Mucosa of rectum (tissue), 2 donors: ENCODE measurements around the gene VSIG1.

Source experiments
- H3K27ac ChIP-seq, 2 donors: one replicate each; pipeline ENCODE4 v1.7.0; 2013; ENCODE audit warnings: inconsistent platforms in 2 of 2, low read depth in 2 of 2, low read length in 2 of 2
- H3K27me3 ChIP-seq, 2 donors: one replicate each; pipeline ENCODE4 v1.7.0; 2013; ENCODE audit warnings: low read length in 2 of 2; ENCODE audit not compliant: control insufficient read depth in 2 of 2, insufficient read depth in 2 of 2
- H3K36me3 ChIP-seq, 2 donors: one replicate each; pipeline ENCODE4 v1.7.0; 2013; ENCODE audit warnings: low read length in 2 of 2; ENCODE audit not compliant: control insufficient read depth in 2 of 2, insufficient read depth in 2 of 2
- H3K4me1 ChIP-seq, 2 donors: one replicate each; pipeline ENCODE4 v1.7.0; 2013; ENCODE audit warnings: low read length in 2 of 2, mild to moderate bottlenecking in 1 of 2; ENCODE audit not compliant: control insufficient read depth in 2 of 2, insufficient read depth in 2 of 2
- H3K4me3 ChIP-seq, 2 donors: one replicate each; pipeline ENCODE4 v1.7.0; 2013; ENCODE audit warnings: low read length in 2 of 2
- H3K9ac ChIP-seq, 2 donors: one replicate each; pipeline ENCODE4 v1.7.0; 2013; ENCODE audit warnings: low read length in 2 of 2, low read depth in 1 of 2, mild to moderate bottlenecking in 1 of 2
- H3K9me3 ChIP-seq, 2 donors: one replicate each; pipeline ENCODE4 v1.7.0; 2013; ENCODE audit warnings: low read length in 2 of 2; ENCODE audit not compliant: control insufficient read depth in 2 of 2
- donor health status: healthy.
- donor health status: Normal muscosa, but diverticular disease.

VSIG1 gene

DNA sequence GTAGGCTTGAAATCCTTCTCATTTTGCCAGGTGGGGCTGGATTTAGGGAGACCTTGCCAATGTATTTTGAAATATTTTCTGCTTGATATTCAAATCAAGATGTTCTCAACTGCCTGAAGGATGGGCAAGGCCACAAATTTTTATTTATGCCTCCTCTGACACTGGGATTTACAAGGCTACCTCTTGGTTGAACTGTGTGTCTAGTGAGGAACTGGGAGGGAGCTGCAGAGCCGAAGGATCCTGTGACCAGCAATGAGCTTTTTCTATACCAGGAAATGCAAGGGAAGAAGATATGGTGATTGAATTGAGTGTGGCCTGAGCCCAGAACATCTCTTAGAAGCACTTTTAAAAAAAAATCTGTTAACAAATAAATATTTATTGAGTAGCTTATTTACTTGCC lies 14.9 kb downstream of the VSIG1 start:
- Histone ChIP-seq H3K9ac (no peak overlapping the region), H3K4me3 (no peak overlapping the region), H3K27me3 (peaks cover 3 to 7% of the 10 kb centered on the region in 2 donors), H3K4me1 (no peaks in the 10 kb centered on the region), H3K9me3 (no peaks in the 10 kb centered on the region), H3K36me3 (no peaks in the 10 kb centered on the region), H3K27ac (no peak overlapping the region)

DNA sequence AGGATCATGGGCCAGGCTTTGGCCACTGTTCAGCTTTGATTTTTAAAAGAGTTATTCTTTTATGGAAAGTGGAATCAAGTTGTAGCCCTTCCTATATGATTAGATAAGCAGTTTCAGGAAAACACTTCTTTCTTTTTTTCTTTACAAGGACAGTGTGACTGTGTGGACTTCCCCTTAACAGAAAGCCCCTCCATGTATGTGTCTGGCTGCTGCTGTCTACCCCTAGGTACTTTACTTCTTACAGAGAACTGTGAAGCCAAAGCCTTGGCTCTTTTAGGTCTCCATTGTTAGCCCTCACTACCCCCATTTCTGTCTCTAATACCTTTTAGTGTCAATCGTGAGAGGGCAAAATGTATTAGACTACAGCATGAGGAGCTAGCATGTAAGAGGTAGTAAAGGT lies 19.1 kb downstream of the VSIG1 start:
- no peak overlapping the region for H3K27ac ChIP-seq
- H3K9me3 ChIP-seq: no peaks in the 10 kb centered on the region
- no peak overlapping the region for H3K4me3 ChIP-seq
- no peaks in the 10 kb centered on the region for H3K4me1 ChIP-seq
- peaks cover 3 to 7% of the 10 kb centered on the region in 2 donors for H3K27me3 ChIP-seq
- H3K9ac ChIP-seq: no peak overlapping the region
- no peaks in the 10 kb centered on the region for H3K36me3 ChIP-seq

DNA sequence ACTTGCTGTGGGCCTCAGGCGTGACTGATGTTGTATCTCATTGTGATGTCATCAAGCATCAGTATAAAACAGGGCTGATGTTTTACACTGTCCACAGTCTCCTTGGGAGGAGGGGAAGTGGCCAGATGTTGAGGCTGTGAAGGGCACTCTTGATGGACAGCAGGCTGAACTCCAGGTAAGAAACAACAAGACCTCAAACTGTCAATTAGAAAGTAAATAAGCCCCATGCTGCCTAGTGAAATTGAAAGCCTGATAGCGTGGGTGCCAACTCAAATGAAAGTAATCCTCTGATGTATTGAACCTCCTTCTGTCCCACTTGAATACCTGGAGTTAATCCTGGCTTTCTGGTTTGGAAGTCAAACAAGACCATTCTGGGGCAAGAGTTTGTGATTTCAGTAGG lies 19.7 kb downstream of the VSIG1 start:
- Histone ChIP-seq H3K27me3 (peaks cover 3 to 7% of the 10 kb centered on the region in 2 donors), H3K27ac (no peak overlapping the region), H3K4me3 (no peak overlapping the region), H3K9ac (no peak overlapping the region), H3K36me3 (no peaks in the 10 kb centered on the region), H3K9me3 (no peaks in the 10 kb centered on the region), H3K4me1 (no peaks in the 10 kb centered on the region)

DNA sequence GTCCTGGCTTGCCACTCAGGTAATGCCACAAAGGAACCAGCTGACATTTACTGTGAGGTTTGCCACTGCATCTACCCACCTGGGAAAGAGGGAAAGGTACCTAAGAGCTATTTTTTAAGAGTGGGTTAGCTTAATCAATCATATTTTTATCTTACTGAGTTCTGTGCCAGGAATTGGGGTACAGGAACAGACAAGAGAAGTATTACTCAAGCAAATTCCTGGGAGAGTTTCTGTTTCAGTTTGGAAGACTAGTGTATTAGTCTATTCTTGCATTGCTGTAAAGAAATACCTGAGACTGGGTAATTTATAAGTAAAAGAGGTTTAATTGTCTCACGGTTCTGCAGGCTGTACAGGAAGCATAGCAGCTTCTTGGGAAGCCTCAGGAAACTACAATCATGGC lies 23.3 kb downstream of the VSIG1 start:
- no peak overlapping the region for H3K9ac ChIP-seq
- no peak overlapping the region for H3K27ac ChIP-seq
- no peaks in the 10 kb centered on the region for H3K4me1 ChIP-seq
- no peak overlapping the region for H3K4me3 ChIP-seq
- no peaks in the 10 kb centered on the region for H3K36me3 ChIP-seq
- peaks cover 0 to 7% of the 10 kb centered on the region in 2 donors for H3K27me3 ChIP-seq
- no peaks in the 10 kb centered on the region for H3K9me3 ChIP-seq

DNA sequence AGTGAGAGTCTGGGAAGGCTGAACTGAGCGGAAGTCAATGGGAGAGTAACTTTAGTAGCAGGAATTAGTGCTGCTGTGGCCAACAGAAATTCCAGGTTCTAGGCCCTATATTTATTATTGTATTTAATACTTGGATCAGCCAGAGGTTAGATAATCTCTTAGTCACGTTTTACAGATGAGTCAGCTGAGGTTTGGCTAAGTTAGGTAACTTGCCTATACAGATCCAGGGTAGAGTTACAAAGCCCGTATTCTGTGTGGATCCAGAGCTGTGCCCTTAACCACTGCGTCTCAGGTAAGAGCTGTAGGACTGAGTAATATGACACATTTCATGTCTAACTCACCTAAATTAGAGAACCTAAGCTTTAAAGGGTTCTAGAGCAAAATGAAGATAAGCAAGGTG lies 26.0 kb downstream of the VSIG1 start:
- no peaks in the 10 kb centered on the region for H3K27me3 ChIP-seq
- no peak overlapping the region for H3K4me3 ChIP-seq
- no peaks in the 10 kb centered on the region for H3K4me1 ChIP-seq
- no peaks in the 10 kb centered on the region for H3K9me3 ChIP-seq
- no peaks in the 10 kb centered on the region for H3K36me3 ChIP-seq
- no peak overlapping the region for H3K27ac ChIP-seq
- H3K9ac ChIP-seq: no peak overlapping the region

DNA sequence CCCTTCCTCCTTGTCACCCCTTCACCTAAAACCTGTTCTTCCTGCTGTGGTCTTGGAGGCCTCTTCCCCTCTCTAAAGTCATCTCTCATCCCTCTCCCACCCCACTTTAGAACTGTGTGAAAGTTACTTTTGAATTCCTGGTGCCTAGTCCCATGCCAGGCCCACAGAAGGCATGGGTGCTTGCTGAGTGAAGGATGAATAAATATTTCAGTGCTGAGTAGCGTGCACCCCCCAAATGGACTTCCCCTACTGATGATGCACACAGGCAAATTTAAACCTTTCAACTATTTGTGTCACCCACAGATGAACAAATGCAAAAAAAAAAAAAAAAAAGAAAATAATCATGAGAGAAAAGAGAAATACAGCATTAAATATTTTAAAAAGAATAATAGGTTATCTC lies 26.7 kb downstream of the VSIG1 start:
- H3K36me3 ChIP-seq: no peaks in the 10 kb centered on the region
- no peaks in the 10 kb centered on the region for H3K4me1 ChIP-seq
- H3K27ac ChIP-seq: no peak overlapping the region
- H3K9me3 ChIP-seq: no peaks in the 10 kb centered on the region
- H3K9ac ChIP-seq: no peak overlapping the region
- H3K4me3 ChIP-seq: no peak overlapping the region
- no peaks in the 10 kb centered on the region for H3K27me3 ChIP-seq

DNA sequence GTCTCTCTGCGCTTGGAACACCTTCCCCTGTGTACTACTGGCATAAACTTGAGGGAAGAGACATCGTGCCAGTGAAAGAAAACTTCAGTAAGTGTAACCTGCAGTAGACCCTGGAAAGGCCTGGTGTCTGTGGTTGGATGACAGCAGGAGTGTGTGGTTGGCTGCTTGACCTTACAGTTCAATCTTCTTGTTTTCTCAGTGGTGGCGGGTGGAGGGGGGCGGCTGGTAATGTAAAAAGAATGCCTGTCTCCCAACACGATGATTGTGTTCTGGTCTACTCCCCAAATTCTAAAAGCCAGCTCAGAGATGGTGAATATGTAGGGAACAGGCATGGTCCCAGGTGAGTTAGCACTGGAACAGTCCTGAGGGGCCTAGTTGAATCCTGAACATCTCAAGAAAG lies 27.9 kb downstream of the VSIG1 start:
- no peak overlapping the region for H3K9ac ChIP-seq
- H3K27ac ChIP-seq: no peak overlapping the region
- no peaks in the 10 kb centered on the region for H3K4me1 ChIP-seq
- no peaks in the 10 kb centered on the region for H3K36me3 ChIP-seq
- no peak overlapping the region for H3K4me3 ChIP-seq
- no peaks in the 10 kb centered on the region for H3K27me3 ChIP-seq
- H3K9me3 ChIP-seq: no peaks in the 10 kb centered on the region

DNA sequence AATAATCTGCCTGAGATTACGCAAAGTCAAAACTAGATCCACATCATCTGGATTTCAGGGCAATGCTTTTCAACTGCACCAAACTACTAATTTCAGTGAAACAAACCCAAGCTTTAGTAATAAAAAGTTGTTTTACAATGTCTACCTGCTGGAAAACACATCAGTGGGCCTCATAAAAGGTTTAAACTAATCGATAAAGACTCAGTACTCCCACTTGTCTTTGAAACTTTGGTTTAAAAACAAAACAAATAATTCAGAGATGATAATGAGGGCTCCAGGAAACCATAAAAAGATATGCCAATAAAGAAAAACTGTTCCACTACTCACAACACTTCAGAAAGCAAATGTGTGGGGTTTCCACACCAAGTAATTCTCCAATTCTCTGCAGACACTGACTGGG lies 36.2 kb downstream of the VSIG1 start:
- H3K36me3 ChIP-seq: no peaks in the 10 kb centered on the region
- no peaks in the 10 kb centered on the region for H3K4me1 ChIP-seq
- H3K9ac ChIP-seq: no peak overlapping the region
- no peaks in the 10 kb centered on the region for H3K27me3 ChIP-seq
- H3K9me3 ChIP-seq: no peaks in the 10 kb centered on the region
- no peak overlapping the region for H3K4me3 ChIP-seq
- H3K27ac ChIP-seq: no peak overlapping the region

DNA sequence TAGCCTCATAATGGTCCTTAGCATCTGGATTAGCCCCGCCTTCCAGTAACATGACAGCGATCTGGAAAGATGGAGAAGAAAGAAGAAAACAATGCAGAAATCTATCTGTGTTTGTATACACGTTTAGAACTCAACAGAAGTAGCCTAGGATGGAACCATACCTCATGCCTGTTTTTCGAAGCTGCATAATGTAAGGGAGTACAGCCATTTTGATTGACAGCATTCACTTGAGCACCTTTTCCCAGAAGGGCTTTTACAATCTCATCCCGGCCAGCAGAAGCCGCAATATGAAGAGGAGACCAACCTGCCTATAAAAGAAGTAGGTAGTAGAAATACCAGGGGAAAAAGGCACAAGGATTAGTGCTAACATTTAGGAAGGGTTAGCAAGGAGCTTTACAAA lies 42.9 kb downstream of the VSIG1 start:
- Histone ChIP-seq H3K4me3 (no peak overlapping the region), H3K36me3 (peaks cover 3 to 4% of the 10 kb centered on the region in 2 donors), H3K27me3 (no peaks in the 10 kb centered on the region), H3K9me3 (no peaks in the 10 kb centered on the region), H3K9ac (no peak overlapping the region), H3K27ac (no peak overlapping the region), H3K4me1 (peaks cover 0 to 7% of the 10 kb centered on the region in 2 donors)

DNA sequence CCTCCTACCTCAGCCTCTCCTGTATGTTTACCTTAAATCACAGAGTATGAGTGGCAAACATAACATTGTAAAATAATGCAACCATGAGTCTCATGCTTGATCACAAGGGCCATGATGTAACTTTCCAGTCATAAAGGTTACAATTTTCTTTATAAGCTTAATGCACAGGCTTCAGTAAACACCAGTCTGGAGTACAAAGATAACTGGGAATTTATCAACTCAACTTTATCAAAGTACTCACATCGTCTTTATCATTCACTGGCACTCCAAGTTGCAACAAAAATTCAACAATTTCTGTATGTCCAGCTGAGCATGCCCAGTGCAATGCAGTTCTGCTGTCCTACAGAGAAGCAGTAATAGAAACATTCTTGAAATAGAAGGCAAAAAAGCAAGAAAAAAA lies 43.6 kb downstream of the VSIG1 start:
- Histone ChIP-seq H3K9me3 (no peaks in the 10 kb centered on the region), H3K27me3 (no peaks in the 10 kb centered on the region), H3K27ac (peak overlapping the region in 1 of 2 donors; percentile 0), H3K4me1 (peaks cover 0 to 7% of the 10 kb centered on the region in 2 donors), H3K9ac (no peak overlapping the region), H3K36me3 (peaks cover 3 to 4% of the 10 kb centered on the region in 2 donors), H3K4me3 (no peak overlapping the region)
